NAMALWA (cell line): ENCODE data around the gene ADGRL4.
"Not testable (repeated sequence)": the region's sequence is repeated elsewhere in the genome, so short reads cannot be mapped to it uniquely, and the experiment has no call there.

ENCODE experiments used
- DNase-seq: peaks from one replicate; pipeline ENCODE4 v3.0.0-alpha.2; 2015; ENCODE audit warnings: low spot score

ADGRL4 gene

DNA sequence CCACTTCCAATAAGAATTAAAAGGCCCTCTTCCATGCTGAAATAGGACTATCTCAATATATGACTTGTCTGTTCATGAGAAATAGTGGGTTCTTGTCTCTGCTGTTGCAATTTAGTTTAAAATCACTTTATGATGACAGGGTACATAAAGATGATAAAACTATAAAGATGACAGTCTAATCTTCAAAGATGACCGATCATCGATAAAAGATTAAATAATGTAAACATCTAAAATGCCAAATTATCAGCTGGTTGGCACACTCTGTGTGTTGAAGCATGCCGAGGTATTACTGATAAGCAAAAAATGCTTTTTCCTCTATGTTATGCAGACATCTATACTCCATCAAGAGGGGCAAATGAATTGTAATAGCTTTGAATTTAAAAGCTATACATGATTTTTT, 89.5 kb downstream of the ADGRL4 start:
- no peak for DNase-seq

DNA sequence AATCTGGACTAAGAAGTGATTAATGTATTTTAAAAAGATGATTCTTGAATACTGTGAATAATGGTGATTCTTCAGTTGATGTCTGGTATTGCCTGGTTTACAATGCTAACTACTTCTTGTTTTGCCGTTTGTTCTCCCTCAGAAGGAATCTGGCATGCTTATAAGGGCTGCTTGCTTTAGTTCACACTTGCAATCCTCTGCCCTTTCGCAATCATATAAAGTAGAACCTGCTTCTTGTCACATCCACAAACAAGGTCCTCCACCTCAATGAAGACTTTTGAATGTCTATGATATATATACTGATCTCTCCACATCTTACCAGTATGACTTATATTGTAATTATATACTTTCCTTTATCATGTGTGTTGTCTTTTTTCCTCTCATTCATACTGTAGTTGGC, 92.6 kb downstream of the ADGRL4 start:
- no peak for DNase-seq

DNA sequence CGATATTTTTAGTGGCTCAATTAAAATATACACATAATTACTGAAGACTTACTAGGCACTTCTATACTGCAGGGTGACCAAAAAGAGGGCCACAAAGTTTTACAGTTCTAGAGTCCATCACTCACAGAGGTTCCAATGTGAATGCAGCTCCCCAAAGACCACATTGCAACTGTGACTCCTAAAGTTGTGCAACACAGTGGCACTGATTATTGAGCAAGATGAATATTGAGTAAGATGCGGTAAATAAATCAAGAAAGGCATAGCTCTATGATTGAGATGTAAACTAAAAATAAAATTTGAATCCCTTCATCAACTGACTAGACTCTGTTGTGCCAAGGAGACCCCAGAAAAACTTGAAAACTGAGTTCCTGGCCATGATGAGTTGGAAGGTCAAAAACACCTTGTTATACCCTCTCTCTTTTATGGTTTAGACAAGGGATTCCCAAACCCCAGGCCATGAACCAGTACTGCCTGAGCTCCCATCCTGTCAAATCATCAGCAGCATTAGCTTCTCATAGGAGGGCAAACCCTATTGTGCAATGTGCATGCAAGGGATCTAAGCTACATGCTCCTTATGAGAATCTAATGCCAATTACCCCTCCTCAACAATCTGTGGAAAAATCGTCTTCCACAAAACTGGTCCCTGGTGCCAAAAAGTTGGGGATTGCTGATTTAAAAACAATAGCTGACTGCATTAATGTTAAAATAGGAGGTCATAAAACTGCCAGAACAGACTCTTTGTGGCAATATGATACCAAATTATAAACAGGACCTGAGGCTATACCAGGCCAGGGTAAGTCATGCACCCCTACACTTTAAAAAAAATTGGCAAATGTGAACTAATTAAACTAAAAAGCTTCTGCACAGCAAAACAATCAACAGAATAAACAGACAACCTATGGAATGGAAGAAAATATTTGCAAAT, 94.3 kb downstream of the ADGRL4 start:
- no peak for DNase-seq

DNA sequence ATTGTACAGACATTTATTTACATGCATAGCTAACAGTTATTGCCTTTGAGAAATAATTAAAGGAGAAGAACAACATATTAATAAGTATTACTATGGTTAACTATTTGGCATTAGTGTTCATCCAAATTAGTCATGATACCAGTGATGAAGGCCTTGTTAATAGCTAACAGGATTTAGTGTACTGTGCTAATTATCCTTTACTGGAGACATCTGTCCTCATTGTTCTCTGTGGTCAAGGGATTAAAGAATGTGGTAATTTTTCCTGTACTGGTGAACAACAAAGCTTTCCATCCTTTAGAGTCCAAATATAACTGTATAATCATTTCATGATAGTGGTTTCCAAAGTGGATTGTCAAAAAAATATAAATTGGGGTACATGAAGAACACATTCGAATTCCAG, 103.9 kb downstream of the ADGRL4 start:
- no peak for DNase-seq

DNA sequence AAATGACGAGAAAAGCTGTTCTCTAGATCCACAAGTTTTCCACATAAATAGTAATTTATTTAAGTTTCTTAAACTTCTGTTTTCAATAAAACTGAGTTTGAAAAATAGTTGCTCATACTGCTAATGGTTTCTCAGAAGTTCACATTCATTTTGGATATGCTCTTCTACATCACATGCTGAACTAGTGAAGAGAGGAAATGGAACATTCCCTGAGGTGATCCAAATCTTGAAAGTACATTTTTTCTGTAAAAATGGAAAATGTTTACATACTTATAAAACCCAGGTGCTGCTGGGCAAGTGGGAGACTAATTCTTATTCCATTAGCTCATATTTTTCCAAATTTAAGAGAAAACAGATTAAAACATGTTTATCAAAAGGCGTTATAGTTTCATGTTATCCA, 111.7 kb downstream of the ADGRL4 start:
- no peak for DNase-seq

DNA sequence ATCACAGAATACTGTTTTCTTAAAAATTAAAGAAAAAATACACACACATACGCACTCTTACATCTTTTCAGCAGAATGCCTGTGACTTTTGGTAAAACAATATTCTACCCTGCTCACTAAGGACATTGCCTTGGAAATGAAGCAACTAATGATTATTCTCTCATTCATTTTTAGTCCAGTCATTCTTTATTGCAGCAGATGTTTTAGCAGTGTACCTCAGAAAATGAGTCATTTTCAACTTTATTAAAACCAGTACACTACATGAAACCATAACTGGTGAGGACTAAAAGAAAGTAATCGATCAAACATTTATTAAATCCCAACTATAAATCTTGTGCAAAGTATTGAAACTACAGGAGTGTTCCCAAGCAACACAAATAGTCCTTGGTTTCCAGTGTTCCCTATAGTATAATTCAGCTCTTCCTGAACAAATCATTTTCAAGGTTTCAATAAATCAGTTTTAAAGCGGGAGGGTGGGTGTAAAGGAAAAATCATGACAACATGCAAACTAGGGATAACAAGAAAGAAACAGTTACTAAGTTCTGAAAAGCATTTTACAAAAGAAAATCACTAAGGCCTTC, 114.2 kb downstream of the ADGRL4 start:
- no peak for DNase-seq

DNA sequence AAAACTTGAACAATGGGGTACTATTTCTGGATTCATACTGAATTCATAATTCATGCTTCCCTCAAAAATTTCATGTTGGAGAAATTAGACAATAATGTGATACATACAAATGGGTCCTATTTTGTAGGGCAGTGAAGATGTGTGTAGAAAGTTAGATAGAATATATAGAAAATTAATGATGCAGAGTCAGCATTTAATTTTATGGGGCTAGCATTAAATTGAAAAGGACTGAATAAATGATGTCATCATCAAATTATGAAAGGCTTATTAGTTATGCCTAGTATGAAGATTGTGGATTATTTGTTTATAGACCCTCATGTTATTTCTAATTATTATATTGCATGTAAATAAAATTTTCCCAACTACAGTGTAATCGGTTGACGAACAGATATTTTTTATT, 119.1 kb downstream of the ADGRL4 start:
- DNase-seq, result no peak

DNA sequence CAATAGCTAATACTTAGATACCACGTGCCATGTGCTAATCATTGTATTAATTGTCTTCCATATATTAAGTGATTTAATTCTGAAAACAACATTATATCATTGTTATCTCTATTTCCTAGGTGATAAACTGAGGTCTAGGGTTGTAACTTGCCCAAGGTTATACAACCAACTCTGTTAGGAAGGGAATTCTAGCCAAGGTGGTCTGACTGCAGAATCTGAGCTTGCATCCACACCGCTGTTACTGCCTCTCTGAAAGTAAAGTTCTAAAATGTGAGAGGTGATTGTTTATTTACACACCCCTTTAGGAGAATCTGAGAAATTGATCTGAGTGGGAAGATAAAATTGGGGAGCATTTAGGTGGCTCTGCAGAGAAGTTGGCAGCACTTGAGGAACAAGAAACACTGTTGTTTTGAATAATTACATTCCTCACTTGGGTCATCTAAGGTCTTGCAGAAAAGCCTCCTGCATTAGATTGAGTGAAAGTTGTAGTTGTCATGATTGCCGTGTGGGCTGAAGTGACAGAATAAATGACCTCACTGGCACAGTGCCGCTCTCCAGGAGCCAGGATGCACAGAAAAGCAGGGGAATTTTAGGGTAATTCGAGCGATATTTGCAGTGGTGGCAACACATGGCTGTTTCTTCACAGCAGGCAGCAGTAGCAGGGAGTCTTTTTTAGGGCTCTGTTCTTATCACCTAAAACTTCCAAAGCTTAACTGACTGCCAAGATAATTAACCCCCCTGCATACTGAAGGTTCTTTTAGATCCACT, 121.7 kb downstream of the ADGRL4 start:
- no peak for DNase-seq

DNA sequence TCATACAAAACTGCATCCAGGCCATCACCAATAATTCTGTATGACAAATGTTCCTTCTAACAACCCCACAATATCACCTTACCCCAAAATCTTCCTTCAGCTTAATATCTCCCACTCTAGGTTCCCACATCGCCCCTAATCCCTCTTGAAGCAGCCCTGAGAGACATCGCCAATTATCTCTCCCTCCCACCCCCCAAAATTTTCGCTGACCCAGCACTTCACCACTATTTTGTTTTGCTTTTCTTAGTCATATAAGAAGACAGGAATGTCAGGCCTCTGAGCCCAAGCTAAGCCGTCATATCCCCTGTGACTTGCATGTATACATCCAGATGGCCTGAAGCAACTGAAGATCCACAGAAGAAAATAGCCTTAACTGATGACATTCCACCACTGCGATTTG, 126.3 kb downstream of the ADGRL4 start:
- no peak for DNase-seq

DNA sequence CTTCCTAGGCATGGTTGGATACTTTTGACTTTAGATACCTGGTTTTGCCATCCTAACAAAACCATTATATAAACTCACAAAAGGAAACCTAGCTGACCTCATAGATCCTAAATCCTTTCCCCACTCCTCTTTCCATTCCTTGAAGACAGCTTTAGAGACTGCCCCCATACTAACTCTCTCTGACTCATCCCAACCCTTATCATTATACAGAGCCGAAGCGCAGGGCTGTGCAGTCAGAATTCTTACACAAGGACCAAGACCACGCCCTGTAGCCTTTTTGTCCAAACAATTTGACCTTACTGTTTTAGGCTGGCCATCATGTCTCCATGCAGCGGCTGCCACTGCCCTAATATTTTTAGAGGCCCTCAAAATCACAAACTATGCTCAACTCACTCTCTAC, 130.5 kb downstream of the ADGRL4 start:
- DNase-seq, result not testable (repeated sequence)

DNA sequence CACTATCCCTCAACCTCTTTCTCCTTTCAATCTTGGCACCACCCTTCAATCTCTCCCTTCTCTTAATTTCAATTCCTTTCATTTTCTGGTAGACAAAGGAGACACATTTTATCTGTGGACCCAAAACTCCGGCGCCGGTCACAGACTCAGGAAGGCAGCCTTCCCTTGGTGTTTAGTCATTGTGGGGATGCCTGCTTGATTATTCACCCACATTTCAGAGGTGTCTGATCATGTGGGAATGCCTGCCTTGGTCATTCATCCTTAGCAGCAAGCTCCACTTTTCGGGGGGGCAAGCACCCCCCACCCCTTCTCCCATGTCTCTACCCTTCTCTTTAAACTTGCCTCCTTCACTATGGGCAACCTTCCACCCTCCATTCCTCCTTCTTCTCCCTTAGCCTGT, 133.7 kb downstream of the ADGRL4 start:
- not testable (repeated sequence) for DNase-seq

DNA sequence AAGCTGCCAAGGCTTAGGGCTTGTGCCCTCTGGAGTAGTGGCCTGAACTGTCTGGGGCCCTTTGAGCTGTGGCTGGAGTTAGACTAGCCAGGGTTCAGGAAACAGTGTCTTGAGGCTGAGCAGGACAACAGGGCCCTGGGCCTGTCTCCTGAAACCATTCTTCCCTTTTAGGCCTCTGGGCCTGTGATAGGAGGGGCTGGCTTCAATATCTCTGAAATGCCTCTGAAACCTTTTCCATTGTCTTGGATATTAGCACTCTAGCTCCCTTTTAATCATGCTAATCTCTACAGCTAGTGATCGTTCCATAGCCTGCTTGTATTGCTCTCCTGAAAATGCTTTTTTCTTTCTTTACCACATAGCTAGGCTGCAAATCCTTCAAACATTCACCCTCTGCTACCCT, 135.3 kb downstream of the ADGRL4 start:
- no peak for DNase-seq

DNA sequence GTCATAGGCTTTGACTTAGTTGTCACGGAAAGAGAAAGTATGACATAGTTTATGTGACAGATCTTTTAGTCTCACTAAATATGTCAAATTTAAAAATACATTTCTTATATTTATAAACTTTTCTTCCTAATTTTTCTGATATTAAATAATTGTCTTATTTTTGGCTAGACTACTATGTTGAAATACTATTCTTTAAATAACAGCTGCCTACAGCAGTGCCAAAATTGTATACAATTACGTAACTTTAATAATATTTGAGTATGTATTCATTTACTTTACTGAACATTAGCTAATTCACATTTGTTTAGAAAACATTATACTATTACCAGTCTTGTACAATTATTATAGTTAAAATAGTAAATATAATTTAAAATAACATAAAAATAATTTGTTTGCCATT, 137.4 kb downstream of the ADGRL4 start:
- DNase-seq, result no peak

DNA sequence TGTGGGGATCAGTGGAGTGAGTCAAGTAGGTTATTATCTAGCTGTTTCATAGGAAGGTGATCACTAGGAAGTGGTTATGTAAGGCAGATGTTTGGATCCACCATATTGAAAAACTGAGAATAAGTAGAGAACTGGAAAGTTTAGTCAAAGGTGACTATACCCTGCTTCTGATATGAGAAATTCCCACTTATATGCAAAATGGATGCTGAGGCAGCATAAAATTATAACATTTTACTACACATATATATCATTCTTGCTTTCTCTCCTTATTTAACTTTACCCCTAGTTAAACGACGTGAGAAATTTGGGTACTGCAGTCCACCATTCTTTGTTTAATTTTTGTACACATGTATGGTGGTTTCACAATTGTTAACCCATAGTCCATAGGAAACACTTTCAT, 142.4 kb downstream of the ADGRL4 start:
- DNase-seq, result no peak

DNA sequence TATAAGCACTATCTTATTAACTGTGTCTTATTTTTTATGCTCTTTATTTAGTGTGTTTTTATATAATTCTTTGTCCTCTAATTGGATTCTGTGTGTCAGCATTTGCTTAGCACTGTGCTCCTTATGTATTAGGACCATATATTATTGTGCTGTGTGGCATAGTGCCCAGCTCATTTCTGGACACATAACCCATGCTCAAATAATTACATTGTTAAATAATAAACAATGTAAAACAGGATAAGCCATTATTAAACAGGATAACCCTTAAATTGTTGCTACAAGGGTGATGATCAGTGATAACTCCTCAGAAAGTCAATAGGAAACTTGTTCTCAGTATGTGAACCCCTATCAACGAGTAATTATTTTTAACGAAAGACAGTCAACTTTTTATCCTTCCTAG, 150.4 kb downstream of the ADGRL4 start:
- DNase-seq, result no peak

DNA sequence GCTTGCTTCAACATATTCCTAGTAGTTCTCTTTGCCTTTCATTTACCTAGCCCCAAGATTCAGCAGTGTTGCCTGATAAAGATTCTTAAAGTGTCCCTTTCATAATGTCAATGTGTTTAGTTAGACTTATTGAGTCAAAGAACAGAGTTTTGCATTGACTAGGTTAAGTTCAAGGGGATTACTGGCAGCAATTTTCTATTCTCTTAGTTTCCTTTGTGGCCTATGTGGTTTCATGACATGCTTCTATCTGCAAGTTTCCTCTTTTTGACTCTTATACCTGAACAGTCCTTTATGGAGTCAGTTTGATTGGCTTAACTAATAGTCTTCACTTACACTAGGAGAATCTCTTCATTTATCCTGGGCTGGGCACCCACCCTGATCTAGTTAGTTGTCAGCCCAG, 151.3 kb downstream of the ADGRL4 start:
- no peak for DNase-seq

DNA sequence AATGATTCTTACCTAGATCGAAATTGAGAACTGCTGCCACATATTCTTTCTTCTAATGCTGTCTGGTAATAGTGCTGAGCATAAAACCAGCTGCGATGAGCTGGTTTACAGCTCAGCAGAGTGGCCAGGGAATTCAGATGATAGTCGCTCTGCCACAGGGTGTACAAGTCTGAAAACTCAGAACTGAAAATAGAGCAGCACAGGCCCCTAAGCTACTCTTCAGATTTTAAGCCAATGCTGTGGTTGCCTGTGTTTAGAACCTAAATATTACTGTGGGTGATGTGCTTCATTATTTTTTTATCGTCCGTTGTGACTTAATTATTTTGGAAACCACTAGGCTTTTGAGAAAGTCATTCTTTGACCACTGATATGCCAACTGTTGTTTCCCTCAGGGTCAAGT, 152.0 kb downstream of the ADGRL4 start:
- DNase-seq, result no peak

DNA sequence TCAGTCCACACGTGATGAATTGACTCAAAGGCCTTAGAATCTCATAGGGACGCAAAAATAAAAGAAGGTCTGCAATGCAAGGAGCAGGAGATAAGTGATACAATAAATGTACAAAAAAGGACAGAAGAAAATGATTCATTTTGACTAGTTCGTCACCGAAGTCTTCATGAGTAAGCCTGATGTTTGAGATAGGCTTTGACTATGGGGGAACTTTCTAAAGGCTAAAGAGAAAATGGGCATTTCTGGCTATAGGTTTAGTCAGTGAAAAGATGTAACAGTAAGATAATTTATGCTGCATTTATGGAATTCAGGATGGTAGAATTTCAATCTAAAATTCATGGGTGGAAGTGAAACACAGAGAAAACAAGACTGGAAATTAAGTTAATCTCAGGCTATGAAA, 163.0 kb downstream of the ADGRL4 start:
- no peak for DNase-seq

DNA sequence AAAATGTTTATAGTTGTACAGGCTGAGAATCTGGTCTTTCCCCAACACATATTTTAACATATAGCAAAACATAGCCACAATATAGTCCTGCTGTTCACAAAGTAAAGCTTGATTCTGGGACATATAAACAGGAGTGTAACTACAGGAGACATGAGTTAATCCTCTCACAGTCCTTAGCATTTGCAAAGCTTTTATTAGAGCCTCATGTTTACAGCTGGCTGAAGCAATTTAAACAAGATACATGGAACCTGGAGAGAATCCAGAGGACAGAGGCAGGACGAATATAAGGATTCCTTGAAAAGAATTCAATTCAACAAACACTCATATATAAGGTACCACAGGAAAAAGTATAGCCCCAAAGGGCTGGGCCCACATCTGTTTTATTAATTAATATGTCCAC, 163.4 kb downstream of the ADGRL4 start:
- DNase-seq, result no peak

DNA sequence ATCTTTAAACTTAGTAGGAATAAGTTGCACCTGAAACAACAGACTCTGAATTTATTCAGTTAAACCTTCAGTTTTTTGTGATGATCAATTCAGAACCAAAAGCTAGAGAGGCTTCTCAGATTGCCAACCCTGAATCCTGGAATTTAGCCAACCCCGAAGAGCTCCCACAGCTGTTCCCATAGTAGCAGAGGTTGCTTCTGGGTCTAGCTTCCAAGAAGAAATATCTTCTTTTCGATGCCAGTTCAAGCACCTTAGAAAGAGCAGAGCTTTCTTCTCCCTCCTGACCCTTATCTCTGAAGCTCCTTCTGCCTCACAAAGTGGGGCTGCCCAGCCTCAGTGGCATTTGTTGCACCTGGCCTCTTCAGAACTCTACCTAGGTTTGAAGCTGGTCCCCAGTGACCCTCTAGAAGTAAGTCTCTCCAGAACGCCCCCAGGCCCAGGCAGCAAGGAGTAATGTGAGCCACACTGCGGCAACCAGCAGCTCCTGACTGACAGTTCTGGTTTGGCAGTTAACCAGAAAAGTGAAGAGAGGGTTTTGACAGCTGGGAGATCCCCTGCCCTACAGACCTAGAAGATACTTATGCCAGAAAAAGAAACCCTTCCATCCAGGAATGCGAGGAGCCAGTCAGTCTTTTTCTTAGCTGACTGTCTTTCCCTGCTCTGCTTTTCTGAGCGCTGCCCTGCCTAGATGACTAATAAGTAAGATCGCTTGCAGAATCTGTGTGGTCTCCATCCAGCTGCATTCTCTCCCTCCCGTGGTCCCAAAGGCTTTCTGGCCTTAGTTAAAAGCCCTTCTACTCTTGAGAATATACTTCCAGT, 165.9 kb downstream of the ADGRL4 start:
- DNase-seq, result peak; percentile 5
